ENCODE data around the gene HES5.

HES5 gene

GRCh38 chr1:2544093-2544874, 14.2 kb upstream of the HES5 start:
- H3K9ac ChIP-seq (ENCODE audit: low read length) = no peak overlapping the region
- no peak overlapping the region for H3K4me3 ChIP-seq (ENCODE audit: low read depth, low read length)
- no peak overlapping the region for H3K27ac ChIP-seq (ENCODE audit: low read depth, low read length)
- H3K36me3 ChIP-seq (ENCODE audit: control insufficient read depth, insufficient read depth, low read length) = no peaks in the 10 kb centered on the region
- no peaks in the 10 kb centered on the region for H3K9me3 ChIP-seq (ENCODE audit: control insufficient read depth, insufficient read depth, low read depth, low read length)
- peaks cover 44% of the 10 kb centered on the region for H3K27me3 ChIP-seq (ENCODE audit: control insufficient read depth, insufficient read depth, low read length)
- peaks cover 49% of the 10 kb centered on the region for H3K4me1 ChIP-seq (ENCODE audit: control insufficient read depth, insufficient read depth, low read length)

- H3K9ac ChIP-seq (ENCODE audit: low read length) = no peak overlapping the region
- no peak overlapping the region for H3K27ac ChIP-seq (ENCODE audit: low read depth, low read length)
- no peak overlapping the region for H3K4me3 ChIP-seq (ENCODE audit: low read depth, low read length)
- peaks cover 44% of the 10 kb centered on the region for H3K4me1 ChIP-seq (ENCODE audit: control insufficient read depth, insufficient read depth, low read length)
- peaks cover 50% of the 10 kb centered on the region for H3K27me3 ChIP-seq (ENCODE audit: control insufficient read depth, insufficient read depth, low read length)
- H3K36me3 ChIP-seq (ENCODE audit: control insufficient read depth, insufficient read depth, low read length) = no peaks in the 10 kb centered on the region
- no peaks in the 10 kb centered on the region for H3K9me3 ChIP-seq (ENCODE audit: control insufficient read depth, insufficient read depth, low read depth, low read length)
Observed at GRCh38 chr1:2543543-2544092, 13.6 kb upstream of the HES5 start.

GRCh38 chr1:2542246-2542915, 12.3 kb upstream of the HES5 start:
- Histone ChIP-seq H3K9me3 (ENCODE audit: control insufficient read depth, insufficient read depth, low read depth, low read length) (no peaks in the 10 kb centered on the region), H3K9ac (ENCODE audit: low read length) (no peak overlapping the region), H3K4me1 (ENCODE audit: control insufficient read depth, insufficient read depth, low read length) (peaks cover 33% of the 10 kb centered on the region), H3K36me3 (ENCODE audit: control insufficient read depth, insufficient read depth, low read length) (no peaks in the 10 kb centered on the region), H3K27me3 (ENCODE audit: control insufficient read depth, insufficient read depth, low read length) (peaks cover 63% of the 10 kb centered on the region), H3K4me3 (ENCODE audit: low read depth, low read length) (no peak overlapping the region), H3K27ac (ENCODE audit: low read depth, low read length) (no peak overlapping the region)

GRCh38 chr1:2541619-2542245, 11.7 kb upstream of the HES5 start:
- Histone ChIP-seq H3K4me1 (ENCODE audit: control insufficient read depth, insufficient read depth, low read length) (peaks cover 30% of the 10 kb centered on the region), H3K4me3 (ENCODE audit: low read depth, low read length) (no peak overlapping the region), H3K9me3 (ENCODE audit: control insufficient read depth, insufficient read depth, low read depth, low read length) (no peaks in the 10 kb centered on the region), H3K27me3 (ENCODE audit: control insufficient read depth, insufficient read depth, low read length) (peaks cover 69% of the 10 kb centered on the region), H3K36me3 (ENCODE audit: control insufficient read depth, insufficient read depth, low read length) (no peaks in the 10 kb centered on the region), H3K9ac (ENCODE audit: low read length) (no peak overlapping the region), H3K27ac (ENCODE audit: low read depth, low read length) (no peak overlapping the region)

- Histone ChIP-seq H3K4me3 (ENCODE audit: low read depth, low read length) (no peak overlapping the region; the same call in 1 of the 2 replicates), H3K9ac (ENCODE audit: low read length) (no peak overlapping the region), H3K27me3 (ENCODE audit: control insufficient read depth, insufficient read depth, low read length) (peaks cover 76% of the 10 kb centered on the region), H3K9me3 (ENCODE audit: control insufficient read depth, insufficient read depth, low read depth, low read length) (no peaks in the 10 kb centered on the region), H3K4me1 (ENCODE audit: control insufficient read depth, insufficient read depth, low read length) (peaks cover 30% of the 10 kb centered on the region), H3K36me3 (ENCODE audit: control insufficient read depth, insufficient read depth, low read length) (no peaks in the 10 kb centered on the region), H3K27ac (ENCODE audit: low read depth, low read length) (no peak overlapping the region)
Observed at GRCh38 chr1:2540816-2541492, 10.9 kb upstream of the HES5 start.

GRCh38 chr1:2539312-2539907, 9.3 kb upstream of the HES5 start:
- no peak overlapping the region for H3K9ac ChIP-seq (ENCODE audit: low read length)
- H3K4me3 ChIP-seq (ENCODE audit: low read depth, low read length) = no peak overlapping the region
- H3K36me3 ChIP-seq (ENCODE audit: control insufficient read depth, insufficient read depth, low read length) = no peaks in the 10 kb centered on the region
- no peaks in the 10 kb centered on the region for H3K9me3 ChIP-seq (ENCODE audit: control insufficient read depth, insufficient read depth, low read depth, low read length)
- H3K27ac ChIP-seq (ENCODE audit: low read depth, low read length) = no peak overlapping the region
- H3K27me3 ChIP-seq (ENCODE audit: control insufficient read depth, insufficient read depth, low read length) = peaks cover 91% of the 10 kb centered on the region
- H3K4me1 ChIP-seq (ENCODE audit: control insufficient read depth, insufficient read depth, low read length) = peaks cover 30% of the 10 kb centered on the region

- Histone ChIP-seq H3K36me3 (ENCODE audit: control insufficient read depth, insufficient read depth, low read length) (no peaks in the 10 kb centered on the region), H3K4me3 (ENCODE audit: low read depth, low read length) (no peak overlapping the region), H3K4me1 (ENCODE audit: control insufficient read depth, insufficient read depth, low read length) (peaks cover 24% of the 10 kb centered on the region), H3K9me3 (ENCODE audit: control insufficient read depth, insufficient read depth, low read depth, low read length) (no peaks in the 10 kb centered on the region), H3K27ac (ENCODE audit: low read depth, low read length) (no peak overlapping the region), H3K27me3 (ENCODE audit: control insufficient read depth, insufficient read depth, low read length) (peaks cover 92% of the 10 kb centered on the region), H3K9ac (ENCODE audit: low read length) (no peak overlapping the region)
Observed at GRCh38 chr1:2538872-2539271, 8.8 kb upstream of the HES5 start.

GRCh38 chr1:2538376-2538775, 8.3 kb upstream of the HES5 start:
- Histone ChIP-seq H3K36me3 (ENCODE audit: control insufficient read depth, insufficient read depth, low read length) (no peaks in the 10 kb centered on the region), H3K27ac (ENCODE audit: low read depth, low read length) (no peak overlapping the region), H3K9me3 (ENCODE audit: control insufficient read depth, insufficient read depth, low read depth, low read length) (no peaks in the 10 kb centered on the region), H3K4me1 (ENCODE audit: control insufficient read depth, insufficient read depth, low read length) (peaks cover 19% of the 10 kb centered on the region), H3K9ac (ENCODE audit: low read length) (no peak overlapping the region), H3K4me3 (ENCODE audit: low read depth, low read length) (no peak overlapping the region), H3K27me3 (ENCODE audit: control insufficient read depth, insufficient read depth, low read length) (peaks cover 92% of the 10 kb centered on the region)

GRCh38 chr1:2537784-2538115, 7.7 kb upstream of the HES5 start:
- H3K4me3 ChIP-seq (ENCODE audit: low read depth, low read length) = no peak overlapping the region
- H3K36me3 ChIP-seq (ENCODE audit: control insufficient read depth, insufficient read depth, low read length) = no peaks in the 10 kb centered on the region
- H3K4me1 ChIP-seq (ENCODE audit: control insufficient read depth, insufficient read depth, low read length) = peaks cover 14% of the 10 kb centered on the region
- H3K9me3 ChIP-seq (ENCODE audit: control insufficient read depth, insufficient read depth, low read depth, low read length) = no peaks in the 10 kb centered on the region
- peaks cover 92% of the 10 kb centered on the region for H3K27me3 ChIP-seq (ENCODE audit: control insufficient read depth, insufficient read depth, low read length)
- no peak overlapping the region for H3K27ac ChIP-seq (ENCODE audit: low read depth, low read length)
- no peak overlapping the region for H3K9ac ChIP-seq (ENCODE audit: low read length)

GRCh38 chr1:2535981-2536380, 5.9 kb upstream of the HES5 start:
- Histone ChIP-seq H3K36me3 (ENCODE audit: control insufficient read depth, insufficient read depth, low read length) (no peaks in the 10 kb centered on the region), H3K4me3 (ENCODE audit: low read depth, low read length) (no peak overlapping the region), H3K27me3 (ENCODE audit: control insufficient read depth, insufficient read depth, low read length) (peaks cover 92% of the 10 kb centered on the region), H3K9ac (ENCODE audit: low read length) (no peak overlapping the region), H3K4me1 (ENCODE audit: control insufficient read depth, insufficient read depth, low read length) (peaks cover 15% of the 10 kb centered on the region), H3K27ac (ENCODE audit: low read depth, low read length) (no peak overlapping the region), H3K9me3 (ENCODE audit: control insufficient read depth, insufficient read depth, low read depth, low read length) (no peaks in the 10 kb centered on the region)
